ENCODE measurements around the gene MIA. TPM values are rescaled to one million over a fixed set of nuclear protein-coding genes. Genes with fewer than 3 reads are reported as not detected.

The MIA gene
- total RNA-seq, 1 donor from 2014 or later, result 9.9 TPM

DNA sequence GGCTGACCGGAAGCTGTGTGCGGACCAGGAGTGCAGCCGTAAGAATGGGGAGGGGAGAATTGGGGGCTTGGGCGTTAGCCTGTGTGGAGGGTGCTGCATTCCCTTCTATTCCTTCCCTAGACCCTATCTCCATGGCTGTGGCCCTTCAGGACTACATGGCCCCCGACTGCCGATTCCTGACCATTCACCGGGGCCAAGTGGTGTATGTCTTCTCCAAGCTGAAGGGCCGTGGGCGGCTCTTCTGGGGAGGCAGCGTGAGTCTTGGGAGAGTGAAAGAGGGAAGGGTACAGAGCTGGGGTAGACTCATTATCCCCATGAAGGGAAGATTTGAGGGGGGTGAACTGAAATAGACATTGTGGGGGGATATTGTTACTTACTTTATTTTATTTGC, 306 bp downstream of the MIA start:
- H3K27ac Mint-ChIP-seq (ENCODE audit: unreplicated experiment), result peak overlapping the region; percentile 82
- H3K4me1 Mint-ChIP-seq, result peaks cover 41% of the 10 kb centered on the region
- H3K36me3 Mint-ChIP-seq (ENCODE audit: low read depth), result peaks cover 10% of the 10 kb centered on the region
- TF ChIP-seq, protein P1, sequence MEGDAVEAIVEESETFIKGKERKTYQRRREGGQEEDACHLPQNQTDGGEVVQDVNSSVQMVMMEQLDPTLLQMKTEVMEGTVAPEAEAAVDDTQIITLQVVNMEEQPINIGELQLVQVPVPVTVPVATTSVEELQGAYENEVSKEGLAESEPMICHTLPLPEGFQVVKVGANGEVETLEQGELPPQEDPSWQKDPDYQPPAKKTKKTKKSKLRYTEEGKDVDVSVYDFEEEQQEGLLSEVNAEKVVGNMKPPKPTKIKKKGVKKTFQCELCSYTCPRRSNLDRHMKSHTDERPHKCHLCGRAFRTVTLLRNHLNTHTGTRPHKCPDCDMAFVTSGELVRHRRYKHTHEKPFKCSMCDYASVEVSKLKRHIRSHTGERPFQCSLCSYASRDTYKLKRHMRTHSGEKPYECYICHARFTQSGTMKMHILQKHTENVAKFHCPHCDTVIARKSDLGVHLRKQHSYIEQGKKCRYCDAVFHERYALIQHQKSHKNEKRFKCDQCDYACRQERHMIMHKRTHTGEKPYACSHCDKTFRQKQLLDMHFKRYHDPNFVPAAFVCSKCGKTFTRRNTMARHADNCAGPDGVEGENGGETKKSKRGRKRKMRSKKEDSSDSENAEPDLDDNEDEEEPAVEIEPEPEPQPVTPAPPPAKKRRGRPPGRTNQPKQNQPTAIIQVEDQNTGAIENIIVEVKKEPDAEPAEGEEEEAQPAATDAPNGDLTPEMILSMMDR (conservative IDR thresholded peaks at IDR 0.05), result no peak
- DNase-seq (ENCODE audit: low read depth, low spot score), result no peak
- peaks cover 3% of the 10 kb centered on the region for H3K9me3 Mint-ChIP-seq
- H3K4me3 Mint-ChIP-seq, result peak overlapping the region; percentile 76
- no peaks in the 10 kb centered on the region for H3K27me3 Mint-ChIP-seq (ENCODE audit: low read depth)

DNA sequence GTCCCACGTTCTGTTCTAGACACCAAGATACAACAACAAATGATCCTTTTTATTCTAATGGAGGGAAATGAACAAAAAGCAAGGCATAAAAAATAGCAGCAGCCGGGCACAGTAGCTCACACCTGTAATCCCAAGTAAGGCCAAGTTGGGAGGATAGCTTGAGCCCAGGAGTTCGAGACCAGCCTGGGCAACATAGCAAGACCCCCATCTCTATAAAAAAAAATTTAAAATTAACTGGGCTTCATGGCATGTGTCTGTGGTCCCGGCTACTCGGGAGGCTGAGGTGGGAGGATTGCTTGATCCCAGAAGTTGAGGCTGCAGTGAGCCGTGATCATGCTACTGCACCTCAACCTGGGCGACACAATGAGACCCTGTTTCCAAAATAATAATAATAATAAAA, 1.0 kb downstream of the MIA start:
- Mint-ChIP-seq H3K9me3 (no peaks in the 10 kb centered on the region), H3K4me3 (peak overlapping the region; percentile 96), H3K4me1 (peaks cover 41% of the 10 kb centered on the region), H3K36me3 (ENCODE audit: low read depth) (peaks cover 4% of the 10 kb centered on the region), H3K27ac (ENCODE audit: unreplicated experiment) (no peak overlapping the region), H3K27me3 (ENCODE audit: low read depth) (no peaks in the 10 kb centered on the region)
- no peak for DNase-seq (ENCODE audit: low read depth, low spot score)
- TF ChIP-seq, protein P1 (conservative IDR thresholded peaks at IDR 0.05), result no peak

DNA sequence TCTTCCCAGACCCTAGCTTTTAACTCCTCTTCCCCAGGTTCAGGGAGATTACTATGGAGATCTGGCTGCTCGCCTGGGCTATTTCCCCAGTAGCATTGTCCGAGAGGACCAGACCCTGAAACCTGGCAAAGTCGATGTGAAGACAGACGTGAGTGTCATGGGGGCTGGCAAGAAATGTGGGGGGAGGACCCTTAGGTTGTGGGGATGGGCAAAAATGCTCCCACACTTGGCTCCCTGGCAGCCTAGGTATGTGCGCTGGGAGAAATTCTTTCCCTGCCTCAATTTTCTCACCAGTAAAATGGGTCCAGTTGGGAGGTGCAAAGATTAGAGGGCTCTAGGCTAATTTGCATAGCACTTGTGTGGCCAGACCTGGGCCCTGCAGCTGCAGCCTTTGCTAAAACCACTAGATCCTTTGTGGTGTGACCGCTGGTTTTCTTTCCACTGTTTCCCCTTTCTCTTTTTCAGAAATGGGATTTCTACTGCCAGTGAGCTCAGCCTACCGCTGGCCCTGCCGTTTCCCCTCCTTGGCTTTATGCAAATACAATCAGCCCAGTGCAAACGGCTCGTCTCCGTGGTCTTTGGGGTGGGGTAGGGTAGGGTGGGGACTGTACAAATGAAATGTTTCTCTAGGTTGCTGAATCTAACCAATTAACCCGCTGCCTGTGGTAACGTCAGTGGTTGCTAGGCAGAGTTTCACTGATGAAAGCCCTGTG, 1.8 kb downstream of the MIA start:
- Mint-ChIP-seq H3K27ac (ENCODE audit: unreplicated experiment) (peak overlapping the region; percentile 100), H3K4me1 (peaks cover 41% of the 10 kb centered on the region), H3K4me3 (peak overlapping the region; percentile 96), H3K36me3 (ENCODE audit: low read depth) (peaks cover 4% of the 10 kb centered on the region), H3K27me3 (ENCODE audit: low read depth) (no peaks in the 10 kb centered on the region), H3K9me3 (no peaks in the 10 kb centered on the region)
- TF ChIP-seq, protein P1 (conservative IDR thresholded peaks at IDR 0.05), result no peak
- peak; percentile 75 for DNase-seq (ENCODE audit: low read depth, low spot score)

DNA sequence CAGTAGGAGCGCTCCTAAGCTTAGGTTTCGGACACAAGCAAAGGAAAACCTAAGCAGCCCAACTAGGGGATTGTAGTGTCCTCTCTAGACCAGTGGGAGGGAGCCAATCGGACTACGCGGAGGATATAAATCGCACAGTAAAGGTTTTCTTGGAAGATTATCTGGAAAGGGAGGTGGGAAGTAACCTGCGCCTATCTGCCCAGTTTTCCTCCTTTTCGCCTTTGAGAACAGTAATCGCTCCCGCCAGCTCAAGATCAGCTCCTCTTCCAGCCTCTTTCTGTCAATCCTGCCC, 2.3 kb downstream of the MIA start:
- Mint-ChIP-seq H3K27me3 (ENCODE audit: low read depth) (no peaks in the 10 kb centered on the region), H3K36me3 (ENCODE audit: low read depth) (peaks cover 5% of the 10 kb centered on the region), H3K9me3 (no peaks in the 10 kb centered on the region), H3K27ac (ENCODE audit: unreplicated experiment) (peak overlapping the region; percentile 100), H3K4me1 (peaks cover 41% of the 10 kb centered on the region), H3K4me3 (peak overlapping the region; percentile 96)
- TF ChIP-seq, protein P1 (conservative IDR thresholded peaks at IDR 0.05), result no peak
- DNase-seq (ENCODE audit: low read depth, low spot score), result no peak

DNA sequence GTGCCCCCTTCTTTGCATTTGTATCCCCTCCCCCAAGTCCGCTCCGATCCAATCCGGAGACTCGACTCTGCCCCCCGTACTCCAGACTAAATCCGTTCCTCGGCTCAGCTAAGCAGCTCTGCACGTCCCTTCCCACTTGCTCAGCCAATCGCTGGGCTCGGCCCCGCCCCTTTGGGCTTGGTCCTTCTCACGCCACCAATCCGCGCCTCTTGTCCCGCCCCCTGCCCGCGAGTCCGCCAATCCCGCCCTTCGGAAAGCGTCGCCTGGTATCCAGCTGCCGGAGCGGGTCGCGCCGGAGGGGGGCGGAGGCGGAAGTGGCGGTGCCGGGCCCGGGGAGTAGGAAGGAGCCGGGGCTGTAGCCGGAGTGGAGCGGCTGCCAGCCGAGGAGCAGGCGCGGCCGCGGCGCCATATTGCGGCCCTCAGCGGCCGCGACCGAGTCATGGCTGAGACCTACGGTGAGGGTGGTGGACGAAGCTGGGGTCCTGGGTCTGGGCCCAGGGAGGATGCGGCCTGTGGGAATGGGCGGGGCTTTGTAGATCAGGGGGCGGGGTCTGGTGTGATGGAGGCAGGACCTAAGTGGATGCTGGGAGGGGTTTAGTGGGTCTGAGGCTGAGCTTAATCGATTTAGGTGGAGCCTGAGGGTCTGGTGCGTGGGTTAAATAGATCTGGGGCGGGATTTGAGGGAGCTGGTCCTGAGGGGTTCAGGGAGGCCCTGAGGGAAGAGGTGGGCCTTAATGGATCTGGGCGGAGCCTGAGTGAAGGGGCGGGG, 2.8 kb downstream of the MIA start, which contains the start of gene RAB4B:
RAB4B (plus strand) TSS at position 311 of the 769 bp plus-strand sequence; CDS start at position 440, 129 bp downstream.
- H3K4me1 Mint-ChIP-seq, result peaks cover 41% of the 10 kb centered on the region
- H3K27me3 Mint-ChIP-seq (ENCODE audit: low read depth), result no peaks in the 10 kb centered on the region

More for the DNA sequence above, 2.8 kb downstream of the MIA start, which contains the start of gene RAB4B:
- TF ChIP-seq, protein P1 (conservative IDR thresholded peaks at IDR 0.05), result no peak
- H3K9me3 Mint-ChIP-seq, result no peaks in the 10 kb centered on the region
- peaks cover 5% of the 10 kb centered on the region for H3K36me3 Mint-ChIP-seq (ENCODE audit: low read depth)
- peak within 1 kb of the TSS; percentile 100 for H3K27ac Mint-ChIP-seq (ENCODE audit: unreplicated experiment)
- peak; percentile 99 for DNase-seq (ENCODE audit: low read depth, low spot score)
- peak within 1 kb of the TSS; percentile 96 for H3K4me3 Mint-ChIP-seq

Measured in neural crest cell (in vitro differentiated cells).